HK-2 (cell line): ENCODE measurements around the gene CREBBP.
"Not testable (repeated sequence)": the region's sequence is repeated elsewhere in the genome, so short reads cannot be mapped to it uniquely, and the experiment has no call there.

Experiments
- DNase-seq: peaks from one replicate; pipeline ENCODE4 v3.0.0-alpha.2; 2018; ENCODE audit not compliant: unreplicated experiment

CREBBP gene

DNA sequence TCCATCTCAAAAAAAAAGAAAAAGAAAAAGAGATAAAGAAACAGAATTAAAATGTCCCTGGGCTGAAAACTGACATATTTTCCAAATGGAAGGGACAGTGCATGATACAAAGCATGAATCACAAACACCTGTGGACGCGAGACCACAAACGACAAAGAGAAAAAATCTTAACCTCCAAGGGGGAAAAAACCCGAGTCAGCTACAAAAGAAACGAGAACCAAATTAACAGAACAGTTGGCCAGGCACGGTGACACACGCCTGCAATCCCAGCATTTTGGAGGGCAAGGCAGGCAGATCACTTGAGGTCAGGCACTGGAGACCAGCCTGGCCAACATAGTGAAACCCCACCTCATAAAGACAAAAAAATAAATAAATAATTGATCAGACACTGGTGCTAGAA, 165.1 kb downstream of the CREBBP start:
- no peak for DNase-seq

DNA sequence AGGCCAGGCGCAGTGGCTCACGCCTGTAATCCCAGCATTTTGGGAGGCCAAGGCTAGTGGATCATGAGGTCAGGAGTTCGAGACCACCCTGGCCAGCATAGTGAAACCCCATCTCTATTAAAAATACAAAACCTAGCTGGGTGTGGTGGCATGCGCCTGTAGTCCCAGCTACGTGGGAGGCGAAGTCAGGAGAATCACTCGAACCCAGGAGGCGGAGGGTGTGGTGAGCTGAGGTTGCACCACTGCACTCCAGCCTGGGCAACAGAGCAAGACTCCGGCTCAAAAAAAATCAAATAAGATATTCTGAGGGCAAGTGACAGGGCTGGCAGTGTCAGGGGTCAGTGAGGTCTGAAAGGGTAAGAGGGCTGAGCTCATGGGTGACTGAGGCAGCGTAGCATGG, 166.1 kb downstream of the CREBBP start:
- DNase-seq, result not testable (repeated sequence)

DNA sequence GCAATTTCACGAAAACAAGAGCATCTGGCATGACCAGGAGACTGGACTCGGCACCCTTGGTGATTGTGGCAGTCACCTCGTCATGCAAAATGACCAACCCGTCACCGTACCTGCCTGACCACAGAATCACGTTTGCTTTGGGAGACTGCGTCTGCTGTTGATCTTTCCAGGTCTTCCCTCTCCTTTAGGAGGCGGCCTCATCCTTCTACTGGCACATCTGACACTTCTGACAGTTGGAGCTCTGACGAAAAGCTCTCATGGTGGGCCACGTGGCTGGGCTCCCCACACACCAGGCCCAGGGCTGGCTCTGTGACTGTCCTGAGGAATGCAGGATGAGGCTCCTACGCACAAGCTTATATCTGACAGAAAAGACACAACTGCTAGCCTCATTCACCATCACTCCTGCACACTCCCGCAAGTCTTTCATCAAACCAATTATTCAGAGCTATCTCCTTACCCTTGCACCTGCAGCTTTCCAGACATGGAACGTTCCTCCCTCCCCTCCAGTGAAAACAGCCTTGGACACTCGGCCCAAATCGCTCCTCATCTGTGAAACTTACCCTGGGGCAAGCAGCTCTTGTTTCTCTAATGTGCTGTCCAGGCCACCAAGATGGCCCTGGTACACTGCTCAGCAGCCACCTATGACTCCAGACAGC, 166.8 kb downstream of the CREBBP start:
- no peak for DNase-seq

DNA sequence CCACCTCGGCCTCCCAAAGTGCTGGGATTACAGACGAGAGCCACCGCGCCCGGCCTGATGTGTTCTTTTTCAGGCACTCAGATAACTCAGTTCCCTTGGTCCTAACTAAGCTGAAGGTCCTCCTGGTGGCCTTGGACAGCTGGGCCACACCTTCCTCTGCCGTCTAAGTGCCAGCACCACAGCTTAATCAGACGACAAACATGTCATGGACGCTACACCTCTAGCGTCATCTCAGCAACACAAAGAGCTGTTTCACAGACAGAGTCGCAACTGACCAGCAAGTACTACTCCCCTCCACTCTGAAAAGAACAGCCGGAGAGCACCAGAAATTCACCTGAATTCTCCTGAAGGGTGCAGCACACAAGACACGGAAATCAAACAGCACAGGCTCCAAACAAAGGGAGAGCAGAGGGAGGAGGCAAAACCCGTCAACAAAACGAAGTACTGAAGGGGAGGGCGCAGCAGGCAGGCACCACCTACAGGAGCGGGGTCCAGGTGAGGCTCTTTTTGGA, 167.6 kb downstream of the CREBBP start:
- no peak for DNase-seq

DNA sequence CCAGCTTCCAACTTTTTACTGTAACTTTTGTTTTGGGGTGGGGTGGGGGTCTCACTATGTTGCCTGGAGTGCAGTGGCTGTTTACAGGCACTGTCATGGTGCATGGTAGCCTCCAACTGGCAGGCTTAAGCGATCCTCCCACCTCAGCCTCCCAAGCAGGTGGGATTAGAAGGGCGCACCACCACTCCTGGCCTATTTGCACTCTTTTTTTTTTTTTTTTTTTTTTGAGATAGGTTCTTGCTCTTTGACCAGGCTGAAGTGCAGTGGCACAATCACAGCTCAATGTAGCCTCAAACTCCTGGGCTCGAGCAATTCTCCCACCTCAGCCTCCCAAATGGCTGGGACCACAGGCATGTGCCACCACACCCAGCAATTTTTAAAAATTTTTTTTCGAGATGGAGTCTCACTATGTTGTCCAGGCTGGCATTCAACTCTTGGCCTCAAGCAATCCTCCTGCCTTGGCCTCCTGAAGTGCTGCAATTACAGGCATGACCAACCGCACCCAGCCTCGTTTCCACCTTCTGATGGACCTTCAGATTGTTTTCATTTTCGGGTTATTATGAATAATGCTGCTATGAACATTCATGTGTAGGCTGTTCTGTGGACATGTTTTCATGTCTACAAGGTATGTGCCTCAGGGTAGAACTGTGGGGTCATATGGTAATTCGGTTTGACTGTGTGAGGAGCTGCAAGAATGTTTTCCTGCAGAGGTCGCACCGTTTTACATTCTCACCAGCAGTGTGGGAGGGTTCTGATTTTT, 174.1 kb downstream of the CREBBP start:
- no peak for DNase-seq

DNA sequence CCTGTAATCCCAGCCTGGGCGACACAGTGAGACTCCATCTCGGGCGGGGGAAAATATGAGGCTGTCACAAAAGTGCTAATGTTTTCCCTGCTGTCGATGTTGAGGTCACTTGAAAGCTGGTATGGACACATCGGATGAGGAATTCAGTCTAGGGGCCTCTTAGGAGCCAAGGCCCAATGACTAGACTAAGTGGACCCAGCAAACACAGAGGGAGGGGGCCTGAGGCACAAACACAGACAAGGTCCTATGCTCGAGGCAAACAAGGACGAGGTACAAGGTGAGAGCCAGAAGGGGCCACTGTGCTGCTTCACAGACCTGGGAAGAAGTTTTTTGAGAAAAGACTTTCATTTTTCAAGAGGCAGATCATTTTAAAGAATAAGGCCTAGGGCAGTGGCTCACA, 178.4 kb downstream of the CREBBP start:
- DNase-seq, result no peak

DNA sequence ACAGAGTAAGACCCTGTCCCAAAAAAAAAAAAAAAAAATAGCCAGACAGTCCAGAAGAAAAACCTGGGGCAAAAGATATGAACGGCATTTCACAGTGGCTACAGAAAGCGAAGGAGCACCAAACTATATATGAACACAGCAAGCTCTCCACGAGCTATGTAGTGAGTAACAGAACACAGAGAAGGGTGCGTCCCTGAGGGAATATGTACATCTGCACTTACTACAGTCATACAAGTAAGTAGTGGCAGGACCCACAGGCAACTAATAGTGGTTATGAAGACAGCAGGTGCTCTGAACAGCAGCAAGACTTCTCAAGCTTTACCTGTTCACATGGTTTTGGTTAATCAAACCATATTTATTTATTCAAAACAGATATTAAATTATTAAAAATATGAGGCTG, 179.0 kb downstream of the CREBBP start:
- DNase-seq, result no peak

DNA sequence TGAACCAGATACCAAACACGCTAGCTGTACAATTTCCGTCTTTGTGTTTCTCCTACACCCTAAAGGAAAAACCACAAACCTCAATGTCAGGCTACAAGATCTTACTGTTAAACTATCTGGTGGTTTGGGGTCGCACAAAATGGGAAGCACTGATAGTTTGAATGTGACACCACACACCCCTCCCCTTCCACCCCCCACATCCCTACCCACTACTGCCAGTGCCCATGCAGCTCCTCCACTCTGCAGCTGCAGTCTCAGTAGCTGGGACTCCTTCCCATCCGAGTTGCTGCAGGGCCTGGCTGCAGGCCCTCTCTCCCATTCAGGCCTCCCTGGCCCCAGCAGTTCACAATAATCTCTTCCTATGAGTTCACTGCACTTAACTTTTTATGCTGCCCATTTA, 181.6 kb downstream of the CREBBP start:
- no peak for DNase-seq

DNA sequence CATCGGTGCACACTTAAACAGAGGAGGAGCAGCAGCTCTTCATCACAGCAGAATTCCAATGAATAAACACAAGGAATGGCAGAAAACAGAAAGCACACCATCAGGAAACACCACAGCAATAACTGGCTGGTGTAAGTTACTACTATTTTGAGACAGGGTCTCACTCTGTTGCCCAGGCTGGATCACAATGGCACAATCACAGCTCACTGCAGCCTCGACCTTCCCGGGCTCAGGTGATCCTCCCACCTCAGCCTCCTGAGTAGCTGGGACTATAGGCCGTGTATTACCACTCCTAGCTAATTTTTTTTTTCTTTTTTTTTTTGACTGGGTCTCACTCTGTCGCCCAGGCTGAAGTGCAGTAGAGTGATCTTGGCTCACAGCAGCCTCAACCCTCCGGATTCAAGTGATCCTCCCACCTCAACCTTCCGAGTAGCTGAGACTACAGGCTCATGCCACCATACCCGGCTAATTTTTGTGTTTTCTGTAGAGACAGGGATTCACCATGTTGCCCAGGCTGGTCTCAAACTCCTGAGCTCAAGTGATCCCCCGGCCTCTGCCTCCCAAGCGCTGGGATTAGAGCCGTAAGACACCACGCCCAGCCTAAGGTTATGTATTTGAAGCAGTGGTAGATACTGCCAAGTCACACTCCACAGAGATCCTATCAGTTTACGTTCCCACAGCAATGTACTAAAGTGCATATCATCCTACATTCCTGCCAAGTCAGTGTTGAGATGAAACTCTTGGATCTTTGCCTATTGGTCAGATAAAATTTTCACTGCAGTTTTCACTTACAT, 183.9 kb downstream of the CREBBP start:
- no peak for DNase-seq

DNA sequence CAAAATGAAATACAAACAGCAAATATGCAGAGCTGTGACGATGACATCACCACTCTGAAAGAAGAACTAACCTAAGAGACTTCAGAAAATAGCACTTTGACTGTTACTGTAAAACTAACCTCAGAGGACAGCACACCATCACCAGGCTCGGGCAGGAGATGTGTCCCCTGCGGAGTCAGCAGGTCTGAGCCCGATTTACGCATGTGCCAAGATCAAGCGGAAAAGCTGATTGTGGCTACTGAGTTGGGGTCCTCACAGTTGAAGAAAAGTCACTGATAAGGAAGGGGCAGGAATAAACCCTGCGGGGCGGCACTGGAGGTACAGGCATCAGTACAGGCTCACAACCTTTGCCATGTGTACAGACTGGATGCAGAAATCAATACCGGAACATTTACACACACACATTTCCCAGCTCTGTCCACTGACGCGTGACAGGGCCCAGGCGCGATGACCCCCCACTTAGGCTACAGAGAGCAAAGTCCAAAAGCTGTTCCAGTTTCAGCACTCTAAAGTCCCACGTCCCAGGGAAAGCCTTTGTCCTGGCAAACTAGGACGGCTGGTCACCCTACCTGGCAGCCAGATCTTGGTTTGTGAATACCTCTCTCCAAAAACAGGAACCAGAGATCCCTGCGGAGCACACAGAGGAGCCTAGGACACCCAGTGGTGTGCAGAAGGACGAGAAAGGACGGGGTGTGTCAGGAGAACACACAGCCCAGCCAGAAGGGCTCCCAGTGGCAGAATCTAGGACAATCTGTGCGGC, 184.7 kb downstream of the CREBBP start:
- no peak for DNase-seq

DNA sequence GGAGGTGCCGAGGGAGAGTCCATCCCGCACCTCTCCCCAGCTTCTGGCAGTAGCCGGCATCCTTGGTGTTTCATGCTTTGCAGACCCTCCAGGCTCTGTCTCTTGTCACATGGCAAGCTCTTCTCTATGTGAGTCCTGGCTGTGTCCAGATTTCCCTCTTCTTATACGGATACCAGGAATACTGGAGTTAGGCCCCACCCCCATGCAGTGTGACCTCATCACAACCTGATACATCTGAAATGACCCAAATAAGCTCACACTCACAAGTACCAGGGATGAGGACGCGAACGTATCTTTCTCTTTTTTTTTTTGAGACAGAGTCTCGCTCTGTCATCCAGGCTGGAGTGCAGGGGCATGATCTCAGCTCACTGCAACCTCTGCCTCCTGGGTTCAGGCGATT, 186.5 kb downstream of the CREBBP start:
- no peak for DNase-seq

DNA sequence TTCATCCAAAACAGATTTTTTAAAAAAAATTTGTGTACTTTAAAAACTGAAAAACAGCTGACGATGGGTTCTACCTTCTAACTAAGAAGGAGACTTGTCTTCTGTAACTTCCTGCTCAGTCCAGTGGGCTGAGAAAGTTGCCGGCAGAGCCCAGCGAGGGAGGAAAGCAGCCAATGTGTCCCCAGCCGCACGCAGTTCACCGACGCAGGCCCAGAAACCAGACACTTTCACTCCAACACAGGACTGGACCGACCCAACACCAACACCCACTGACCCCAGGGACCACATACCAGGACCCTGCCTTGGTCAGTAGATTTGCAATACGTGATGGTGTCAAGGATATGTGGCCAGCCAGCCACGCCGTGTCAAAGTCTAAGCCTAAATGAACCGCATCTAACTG, 188.8 kb downstream of the CREBBP start:
- no peak for DNase-seq

DNA sequence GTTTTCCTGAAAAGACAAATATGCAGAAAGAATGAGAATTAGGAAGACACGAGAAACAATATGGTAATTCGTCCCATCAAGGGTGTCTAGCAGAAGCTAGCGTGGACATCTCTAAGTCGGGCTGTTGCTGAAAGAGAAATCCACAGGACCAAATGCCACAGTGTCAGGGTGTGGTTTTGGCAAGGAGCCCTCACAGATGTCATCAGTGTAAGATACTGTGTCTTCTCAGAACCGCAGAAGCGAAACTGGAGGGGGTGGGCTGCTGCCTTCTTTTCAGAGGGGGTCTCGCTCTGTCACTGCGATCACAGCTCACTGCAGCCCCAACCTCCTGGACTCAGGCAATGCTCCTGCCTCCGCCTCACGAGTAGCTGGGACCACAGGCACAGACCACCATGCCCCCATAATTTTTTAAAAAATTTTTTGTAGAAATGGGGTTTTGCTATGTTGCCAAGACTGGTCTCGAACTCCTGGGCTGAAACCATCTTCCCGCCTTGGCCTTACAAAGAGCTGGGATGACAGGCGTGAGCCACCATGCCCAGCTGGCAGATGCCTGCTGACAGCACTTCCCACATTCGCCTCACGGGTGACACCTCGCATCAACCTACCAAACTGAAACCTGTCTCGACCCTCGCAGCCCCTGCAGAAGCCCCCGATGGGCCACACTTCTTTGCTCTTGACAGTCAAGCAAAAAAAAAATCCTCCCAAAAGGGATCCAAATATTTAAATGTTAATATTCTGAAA, 189.4 kb downstream of the CREBBP start:
- no peak for DNase-seq

DNA sequence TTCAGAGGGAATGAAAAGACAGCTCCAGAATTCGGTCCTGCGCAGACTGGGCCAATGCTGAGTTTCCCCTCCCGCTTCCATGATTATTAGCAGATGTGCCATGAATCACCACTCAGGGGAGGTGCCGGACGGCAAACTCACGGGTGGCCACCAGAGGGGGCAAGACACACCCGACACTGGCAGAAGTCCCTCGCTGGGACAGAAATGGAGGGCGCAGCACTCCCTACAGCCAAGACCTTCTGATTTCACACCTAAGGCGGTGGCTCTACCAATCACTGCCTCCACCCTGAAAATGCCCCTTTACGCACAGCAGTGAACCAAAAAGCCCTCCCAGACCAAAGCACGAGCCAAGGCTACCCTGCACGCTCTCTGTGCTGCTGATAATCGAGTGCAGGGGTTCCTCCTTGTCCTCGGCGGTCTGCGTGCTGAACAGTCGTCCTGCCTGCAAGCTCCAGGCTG, 190.0 kb downstream of the CREBBP start:
- peak; percentile 73 for DNase-seq

DNA sequence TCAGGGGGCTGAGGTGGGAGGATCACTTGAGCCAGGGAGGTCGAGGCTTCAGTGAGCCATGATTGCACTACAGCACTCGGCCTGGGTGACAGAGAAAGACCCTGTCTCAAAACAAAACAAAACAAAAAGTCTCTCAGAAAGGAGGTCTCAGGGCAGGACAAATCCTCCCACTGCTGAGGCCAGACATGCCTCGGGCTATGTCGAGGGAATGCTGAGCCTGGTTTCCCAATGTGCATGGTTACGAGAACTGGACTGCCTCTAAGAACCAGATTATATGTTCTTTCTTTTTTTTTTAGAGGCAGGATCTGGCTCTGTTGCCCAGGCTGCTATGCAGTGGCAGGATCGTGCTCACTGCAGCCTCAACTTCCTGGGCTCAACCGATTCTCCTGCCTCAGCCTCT, 190.8 kb downstream of the CREBBP start:
- no peak for DNase-seq

DNA sequence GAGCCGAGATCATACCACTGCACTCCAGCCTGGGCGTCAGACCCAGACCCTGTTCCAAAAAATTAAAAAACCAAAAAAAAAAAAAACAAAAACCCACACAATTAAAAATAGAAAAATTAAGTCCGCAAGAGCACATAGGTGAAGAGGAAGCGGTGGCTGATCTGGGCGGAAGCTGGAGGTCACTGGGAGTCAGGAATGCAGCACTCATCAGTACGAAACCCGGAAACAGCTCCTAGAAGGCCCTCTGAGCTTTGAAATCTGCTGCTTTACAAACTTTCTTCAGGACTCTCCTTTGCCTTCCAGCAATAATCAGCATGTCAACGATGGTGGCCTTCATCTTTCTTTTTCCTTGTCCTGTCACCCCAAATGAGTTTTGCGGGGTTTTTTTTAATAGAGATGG, 192.7 kb downstream of the CREBBP start:
- DNase-seq, result no peak

DNA sequence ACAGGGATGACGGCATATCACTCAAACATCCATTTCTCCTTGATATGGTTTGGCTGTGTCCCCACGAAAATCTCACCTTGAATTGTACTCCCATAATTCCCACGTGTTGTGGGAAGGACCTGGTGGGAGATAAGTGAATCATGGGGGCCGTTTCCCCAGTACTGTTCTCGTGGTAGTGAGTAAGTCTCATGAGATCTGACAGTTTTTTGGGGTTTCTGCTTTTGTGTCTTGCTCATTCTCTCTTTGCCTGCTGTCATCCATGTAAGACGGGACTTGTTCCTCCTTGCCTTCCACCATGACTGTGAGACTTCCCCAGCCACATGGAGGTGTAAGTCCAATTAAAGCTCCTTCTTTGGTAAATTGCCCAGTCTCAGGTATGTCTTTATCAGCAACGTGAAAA, 193.5 kb downstream of the CREBBP start:
- DNase-seq, result no peak

DNA sequence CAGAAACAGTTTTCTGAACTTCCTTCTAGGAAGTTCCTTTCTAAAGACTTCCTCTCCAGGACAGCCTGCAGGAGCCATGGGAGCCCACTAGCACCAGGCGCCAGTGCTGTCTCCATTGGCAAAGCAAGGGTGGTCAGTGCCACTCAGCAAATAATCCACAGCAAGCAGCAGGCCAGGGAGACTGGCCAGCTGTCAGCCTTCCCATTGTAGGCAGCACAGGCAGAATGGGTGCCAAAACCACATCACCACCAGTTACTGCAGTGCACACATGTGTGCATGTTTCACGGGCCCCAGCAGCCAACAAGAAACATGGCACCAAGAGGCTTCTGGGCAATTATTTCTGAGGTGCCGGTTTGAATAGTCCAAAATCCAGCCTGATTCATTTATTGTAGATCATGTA, 199.3 kb downstream of the CREBBP start:
- DNase-seq, result no peak

DNA sequence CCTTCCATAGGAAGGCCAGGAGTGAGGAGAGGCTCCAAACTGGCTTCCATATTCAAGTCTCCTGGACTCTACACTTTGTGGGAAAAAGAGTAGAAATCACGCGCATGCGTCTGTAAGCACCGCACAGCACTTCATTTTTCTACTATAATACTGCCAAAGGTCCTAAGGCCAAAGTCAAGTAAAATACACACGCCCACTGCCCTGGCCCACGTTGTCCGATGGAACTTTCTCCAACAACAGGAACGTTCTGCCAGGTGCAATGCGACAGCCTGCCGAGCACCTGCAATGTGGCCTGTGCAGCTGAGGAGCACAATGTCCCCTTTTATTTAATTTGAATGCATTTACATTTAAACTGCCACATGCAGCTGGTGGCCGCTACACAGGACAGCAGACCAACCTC, 202.5 kb downstream of the CREBBP start:
- no peak for DNase-seq

DNA sequence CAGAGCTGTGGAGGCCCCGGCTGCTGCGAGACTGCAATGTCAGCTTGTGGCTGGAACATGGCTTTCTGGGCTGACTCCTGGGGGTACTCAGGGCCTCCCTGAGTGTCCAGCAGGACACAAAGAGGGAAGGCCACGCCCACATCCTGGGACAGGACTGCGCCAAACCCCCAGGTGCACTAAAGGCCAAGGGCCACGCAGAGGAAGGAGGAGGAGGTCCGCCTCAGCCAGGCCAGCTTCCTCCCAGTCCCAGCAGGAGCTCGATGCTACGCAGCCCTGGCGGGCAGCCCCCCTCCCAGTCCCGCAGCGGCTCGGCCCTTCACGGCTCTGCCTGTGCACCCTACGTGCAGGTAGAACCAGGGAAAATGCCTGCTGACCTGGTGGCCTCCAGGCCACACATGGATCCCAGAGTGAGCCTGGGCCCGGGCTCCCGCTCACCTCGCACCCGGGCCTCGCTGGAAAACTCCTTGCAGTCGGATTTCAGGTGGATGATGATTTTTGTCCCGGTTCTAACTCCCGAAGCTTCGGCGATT, 204.8 kb downstream of the CREBBP start:
- DNase-seq, result no peak
